Prostate gland (tissue), 2 donors: ENCODE data around the gene DZIP3. TPM values are rescaled to one million over a fixed set of nuclear protein-coding genes. Genes with fewer than 3 reads are reported as not detected.

Experiments used
- DNase-seq: peaks from one replicate; pipeline ENCODE4 v3.0.0-alpha.2; 2019; ENCODE audit warnings: low spot score
- H3K27ac ChIP-seq, 2 donors: fragments of 200-600 bp; sonication (generic); 2 replicates each; pipeline ENCODE4 v1.5.1; 2017 to 2019
- H3K27me3 ChIP-seq: fragments of 200-600 bp; sonication (generic); replicated peaks from 2 replicates; pipeline ENCODE4 v1.5.1; 2019; ENCODE audit not compliant: insufficient read depth
- H3K36me3 ChIP-seq, 2 donors: fragments of 200-600 bp; sonication (generic); 1 replicate in 1 of 2; 2 replicates in 1 of 2; pipeline versions ENCODE4 v1.5.1 to v1.8.1; 2017 to 2019
- H3K4me1 ChIP-seq: fragments of 200-600 bp; sonication (generic); replicated peaks from 2 replicates; pipeline ENCODE4 v1.5.1; 2019
- H3K4me3 ChIP-seq, 2 donors: fragments of 200-600 bp; sonication (generic); 2 replicates each; pipeline ENCODE4 v1.5.1; 2017 to 2019
- H3K9me3 ChIP-seq: fragments of 200-600 bp; sonication (generic); 2 replicates; pipeline ENCODE4 v1.5.1; 2017
- CTCF ChIP-seq, 4 experiments: fragments of 200-600 bp in 2 of 4; fragments of 450-650 bp in 2 of 4; sonication (generic) in 2 of 4; IDR thresholded peaks; 1 replicate in 3 of 4; 2 replicates in 1 of 4; pipeline ENCODE4 v1.5.1; 2016 to 2019; ENCODE audit warnings: antibody characterized with exemption in 4 of 4, mild to moderate bottlenecking in 2 of 4, moderate library complexity in 2 of 4
- POLR2A ChIP-seq: fragments of 450-650 bp; IDR thresholded peaks from one replicate; pipeline ENCODE4 v1.6.1; 2016; ENCODE audit warnings: antibody characterized with exemption, mild to moderate bottlenecking
- POLR2AphosphoS5 ChIP-seq: sonication (generic); formaldehyde crosslinking; IDR thresholded peaks from one replicate; pipeline ENCODE4 v1.6.1; 2017; ENCODE audit warnings: antibody characterized with exemption
- WGBS: methylation state at CpG from one replicate; pipeline ENCODE4 v1.1.5; 2018; 5-methylcytosine and 5-hydroxymethylcytosine counted together
- intact Hi-C: fragments of 100-400 bp; cut with DNase I; formaldehyde crosslinking; loops from one replicate; pipeline ENCODE4 v1.14.2; 2022
- total RNA-seq, 2 donors: library from RNA; depleted of rRNA; stranded (reverse); fragments of >200 nt; gene quantifications; one replicate each; pipeline ENCODE4 v1.1.0, GENCODE V29; 2016

The DZIP3 gene
- total RNA-seq, 2 donors from 2014 or later: 9.8 to 22.2 TPM

GRCh38 chr3:108705045-108705444 lies 115.5 kb downstream of the DZIP3 start:
- H3K27ac ChIP-seq: no peak overlapping the region
- no peak for DNase-seq
- H3K36me3 ChIP-seq: no peaks in the 10 kb centered on the region
- H3K27me3 ChIP-seq: no peaks in the 10 kb centered on the region
- 97% methylated on average over 1 of the region's 1 CpG for WGBS
- intact Hi-C loops: no loop called here
- TF ChIP-seq POLR2A (no peak), POLR2AphosphoS5 (no peak), CTCF (IDR thresholded peaks at IDR 0.05) (no peak)
- H3K4me3 ChIP-seq: no peak overlapping the region
- no peaks in the 10 kb centered on the region for H3K4me1 ChIP-seq
- H3K9me3 ChIP-seq: no peaks in the 10 kb centered on the region

- TF ChIP-seq CTCF (IDR thresholded peaks at IDR 0.05): no peak
- no peak for TF ChIP-seq POLR2A
- TF ChIP-seq POLR2AphosphoS5: no peak
- Histone ChIP-seq H3K4me3 (no peak overlapping the region), H3K27ac (no peak overlapping the region), H3K9me3 (no peaks in the 10 kb centered on the region), H3K36me3 (no peaks in the 10 kb centered on the region), H3K27me3 (no peaks in the 10 kb centered on the region), H3K4me1 (no peaks in the 10 kb centered on the region)
- intact Hi-C loops: no loop called here
- 79% methylated on average over 5 of the region's 5 CpGs for WGBS
- no peak for DNase-seq
Measured at GRCh38 chr3:108713009-108713516, 123.5 kb downstream of the DZIP3 start.

GRCh38 chr3:108713816-108714215 lies 124.3 kb downstream of the DZIP3 start:
- no peak for DNase-seq
- H3K4me1 ChIP-seq: no peaks in the 10 kb centered on the region
- H3K36me3 ChIP-seq: no peaks in the 10 kb centered on the region
- TF ChIP-seq POLR2AphosphoS5 (no peak), CTCF (IDR thresholded peaks at IDR 0.05) (no peak), POLR2A (no peak)
- intact Hi-C loops: no loop called here
- H3K4me3 ChIP-seq: no peak overlapping the region
- 51% methylated on average over 3 of the region's 3 CpGs for WGBS
- H3K27ac ChIP-seq: no peak overlapping the region
- H3K27me3 ChIP-seq: no peaks in the 10 kb centered on the region
- H3K9me3 ChIP-seq: no peaks in the 10 kb centered on the region

DNA sequence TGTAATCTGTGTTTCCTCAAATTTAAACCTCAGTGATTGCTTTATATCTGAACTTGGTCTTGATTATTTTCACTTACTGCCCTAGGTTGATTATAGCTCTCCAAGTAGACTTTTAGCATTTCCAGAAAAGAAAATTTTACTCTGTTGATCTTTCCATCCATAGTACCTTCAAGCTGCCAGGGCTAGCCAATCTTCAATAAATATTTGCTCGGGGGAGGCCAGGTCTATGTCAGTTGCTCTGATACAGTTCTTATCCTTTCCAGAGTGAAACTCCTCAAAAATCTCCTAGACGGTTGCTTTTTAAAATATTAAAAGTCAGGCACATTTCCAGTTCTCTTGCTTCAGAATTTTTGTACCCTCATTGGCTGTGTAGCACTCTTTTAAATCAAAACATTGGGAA lies 128.9 kb downstream of the DZIP3 start:
- H3K27me3 ChIP-seq: no peaks in the 10 kb centered on the region
- H3K4me1 ChIP-seq: no peaks in the 10 kb centered on the region
- intact Hi-C loops: no loop called here
- H3K4me3 ChIP-seq: no peak overlapping the region
- 23% methylated on average over 2 of the region's 2 CpGs for WGBS
- TF ChIP-seq POLR2AphosphoS5: no peak
- no peak for DNase-seq
- H3K36me3 ChIP-seq: no peaks in the 10 kb centered on the region
- no peaks in the 10 kb centered on the region for H3K9me3 ChIP-seq
- H3K27ac ChIP-seq: no peak overlapping the region

DNA sequence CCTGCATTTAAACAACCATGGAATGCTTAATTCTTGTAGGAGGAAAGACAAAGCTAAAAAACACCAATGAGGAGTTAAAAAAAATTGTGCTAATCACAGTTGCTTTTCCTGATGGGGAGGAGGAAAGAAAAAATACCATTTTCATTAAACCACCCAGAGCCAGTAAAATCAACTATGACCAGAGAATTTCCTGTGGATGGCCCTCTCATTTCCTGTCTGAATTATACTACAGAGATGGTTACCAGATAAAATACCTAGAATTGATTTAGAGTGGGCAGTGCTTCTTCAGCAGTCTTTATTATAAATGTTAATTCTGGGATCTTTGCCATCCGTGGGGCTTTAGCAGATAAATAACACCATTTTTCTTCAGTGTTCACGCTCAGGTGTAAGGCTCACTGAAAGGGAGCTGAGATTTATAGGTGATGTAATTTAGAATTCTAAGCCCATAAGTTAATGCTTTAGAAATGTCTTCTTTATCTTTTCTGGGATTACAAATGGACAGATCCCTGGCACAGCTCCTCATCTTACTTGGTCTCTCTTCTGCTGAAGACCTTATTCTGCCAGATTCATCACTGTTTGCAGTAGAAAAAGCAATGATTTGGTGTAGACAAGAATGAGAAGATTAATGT lies 129.8 kb downstream of the DZIP3 start:
- TF ChIP-seq POLR2AphosphoS5 (no peak), POLR2A (no peak), CTCF (IDR thresholded peaks at IDR 0.05) (no peak)
- no peak overlapping the region for H3K27ac ChIP-seq
- H3K4me3 ChIP-seq: no peak overlapping the region
- DNase-seq: no peak
- no peaks in the 10 kb centered on the region for H3K36me3 ChIP-seq
- H3K27me3 ChIP-seq: no peaks in the 10 kb centered on the region
- H3K4me1 ChIP-seq: no peaks in the 10 kb centered on the region
- no peaks in the 10 kb centered on the region for H3K9me3 ChIP-seq
- intact Hi-C loops: no loop called here
- 11% methylated on average over 2 of the region's 2 CpGs for WGBS
